ENCODE results near the gene COL15A1.

The COL15A1 gene

DNA sequence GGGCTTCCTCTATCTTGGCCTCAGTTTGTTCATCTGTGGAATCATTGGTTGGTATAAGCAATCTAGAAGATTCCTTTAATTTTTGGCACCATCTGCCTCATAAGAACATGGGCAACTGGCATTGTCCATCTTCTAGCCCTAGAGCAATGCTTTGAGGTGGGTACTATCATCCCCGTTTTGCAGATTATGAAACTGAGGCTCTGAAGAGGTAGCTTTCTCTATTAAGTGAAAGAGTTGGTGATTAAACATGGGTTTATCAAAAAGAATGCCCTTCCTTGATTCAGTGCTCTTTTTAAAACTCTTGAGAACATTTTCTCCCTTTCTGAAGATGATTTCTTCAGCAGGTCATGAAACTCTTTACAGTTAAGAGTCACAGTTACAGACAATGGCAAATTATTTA, 118.8 kb downstream of the COL15A1 start:
- no peak overlapping the region for H3K4me3 ChIP-seq (ENCODE audit: control insufficient read depth, low read depth, low read length)
- DNase-seq (ENCODE audit: low read depth): no peak
- TF ChIP-seq, protein P1, sequence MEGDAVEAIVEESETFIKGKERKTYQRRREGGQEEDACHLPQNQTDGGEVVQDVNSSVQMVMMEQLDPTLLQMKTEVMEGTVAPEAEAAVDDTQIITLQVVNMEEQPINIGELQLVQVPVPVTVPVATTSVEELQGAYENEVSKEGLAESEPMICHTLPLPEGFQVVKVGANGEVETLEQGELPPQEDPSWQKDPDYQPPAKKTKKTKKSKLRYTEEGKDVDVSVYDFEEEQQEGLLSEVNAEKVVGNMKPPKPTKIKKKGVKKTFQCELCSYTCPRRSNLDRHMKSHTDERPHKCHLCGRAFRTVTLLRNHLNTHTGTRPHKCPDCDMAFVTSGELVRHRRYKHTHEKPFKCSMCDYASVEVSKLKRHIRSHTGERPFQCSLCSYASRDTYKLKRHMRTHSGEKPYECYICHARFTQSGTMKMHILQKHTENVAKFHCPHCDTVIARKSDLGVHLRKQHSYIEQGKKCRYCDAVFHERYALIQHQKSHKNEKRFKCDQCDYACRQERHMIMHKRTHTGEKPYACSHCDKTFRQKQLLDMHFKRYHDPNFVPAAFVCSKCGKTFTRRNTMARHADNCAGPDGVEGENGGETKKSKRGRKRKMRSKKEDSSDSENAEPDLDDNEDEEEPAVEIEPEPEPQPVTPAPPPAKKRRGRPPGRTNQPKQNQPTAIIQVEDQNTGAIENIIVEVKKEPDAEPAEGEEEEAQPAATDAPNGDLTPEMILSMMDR (IDR thresholded peaks at IDR 0.05; ENCODE audit: control insufficient read depth, insufficient read depth, low read depth, low read length, missing control alignments): no peak

DNA sequence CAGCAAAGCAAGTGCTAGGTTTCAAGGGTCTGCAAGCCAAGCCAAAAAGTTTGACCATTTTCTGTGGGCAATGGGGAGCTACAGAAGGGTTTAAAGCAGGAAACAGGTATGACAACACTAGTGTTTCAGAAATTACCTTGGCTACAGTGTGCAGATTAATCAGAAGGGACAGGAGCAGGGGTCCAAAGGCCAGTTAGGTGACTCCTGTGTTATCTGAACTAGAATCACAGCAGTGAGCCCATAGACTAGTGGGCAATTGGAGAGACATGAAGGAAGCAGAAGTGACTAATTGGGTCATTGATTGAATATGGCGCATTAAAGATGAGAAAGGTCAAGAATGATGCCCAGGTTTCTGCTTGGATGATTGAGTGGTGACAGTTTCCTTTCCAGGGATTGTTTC, 119.8 kb downstream of the COL15A1 start:
- DNase-seq (ENCODE audit: low read depth): no peak
- no peak overlapping the region for H3K4me3 ChIP-seq (ENCODE audit: control insufficient read depth, low read depth, low read length)
- TF ChIP-seq, protein P1 (IDR thresholded peaks at IDR 0.05; ENCODE audit: control insufficient read depth, insufficient read depth, low read depth, low read length, missing control alignments): no peak

DNA sequence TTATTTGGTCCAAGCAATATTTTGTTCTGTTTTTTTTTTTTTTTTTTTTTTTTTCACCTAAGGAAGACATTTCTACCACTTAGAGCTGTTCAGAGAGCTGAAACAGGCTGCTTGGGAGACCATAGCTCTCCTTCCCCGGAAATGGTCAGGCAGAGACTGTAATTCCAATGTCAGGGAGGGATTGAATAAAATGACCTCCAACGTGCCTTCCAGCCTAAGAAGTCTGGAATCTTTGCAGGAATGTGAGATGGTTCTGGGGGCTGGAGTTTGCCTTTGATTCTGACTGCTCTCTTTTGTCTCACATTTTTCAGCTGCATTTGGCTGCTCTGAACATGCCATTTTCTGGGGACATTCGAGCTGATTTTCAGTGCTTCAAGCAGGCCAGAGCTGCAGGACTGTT, 122.9 kb downstream of the COL15A1 start:
- H3K4me3 ChIP-seq (ENCODE audit: control insufficient read depth, low read depth, low read length): no peak overlapping the region
- no peak for DNase-seq (ENCODE audit: low read depth)
- TF ChIP-seq, protein P1 (IDR thresholded peaks at IDR 0.05; ENCODE audit: control insufficient read depth, insufficient read depth, low read depth, low read length, missing control alignments): no peak

DNA sequence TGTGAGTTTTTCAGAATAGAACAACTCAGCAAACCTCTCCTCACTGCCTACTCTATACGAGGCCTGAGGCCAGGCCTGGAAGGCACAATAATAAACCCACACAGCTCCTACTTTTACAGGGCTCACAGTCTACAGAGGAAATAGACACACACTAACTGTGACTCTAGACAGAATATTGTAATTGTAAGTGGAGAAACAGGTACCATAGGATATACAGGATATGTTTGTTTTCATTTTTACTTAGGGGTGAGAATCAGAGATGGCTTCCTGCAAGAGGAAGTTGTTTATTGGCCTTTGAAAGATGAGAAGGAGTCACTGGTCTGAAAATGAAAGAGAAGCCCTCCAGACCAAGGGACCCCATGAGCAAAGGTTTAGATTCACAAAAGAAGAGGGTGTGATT, 125.4 kb downstream of the COL15A1 start:
- no peak for DNase-seq (ENCODE audit: low read depth)
- H3K4me3 ChIP-seq (ENCODE audit: control insufficient read depth, low read depth, low read length): no peak overlapping the region
- TF ChIP-seq, protein P1 (IDR thresholded peaks at IDR 0.05; ENCODE audit: control insufficient read depth, insufficient read depth, low read depth, low read length, missing control alignments): no peak

DNA sequence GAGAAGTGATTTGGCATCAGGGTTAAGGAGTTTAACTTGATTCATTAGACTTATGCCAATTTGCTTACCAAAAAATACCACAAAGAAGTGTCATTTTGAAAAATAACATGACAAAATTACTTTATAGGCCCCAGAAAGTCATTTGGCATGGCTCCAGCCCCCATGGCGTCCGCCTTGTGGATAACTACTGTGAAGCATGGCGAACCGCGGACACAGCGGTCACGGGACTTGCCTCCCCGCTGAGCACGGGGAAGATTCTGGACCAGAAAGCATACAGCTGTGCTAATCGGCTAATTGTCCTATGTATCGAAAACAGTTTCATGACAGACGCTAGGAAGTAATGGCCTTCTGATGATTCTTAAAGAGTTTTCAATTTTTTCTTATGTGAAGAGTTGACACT, 125.8 kb downstream of the COL15A1 start:
- TF ChIP-seq, protein P1 (IDR thresholded peaks at IDR 0.05; ENCODE audit: control insufficient read depth, insufficient read depth, low read depth, low read length, missing control alignments): no peak
- no peak overlapping the region for H3K4me3 ChIP-seq (ENCODE audit: control insufficient read depth, low read depth, low read length)
- DNase-seq (ENCODE audit: low read depth): no peak

DNA sequence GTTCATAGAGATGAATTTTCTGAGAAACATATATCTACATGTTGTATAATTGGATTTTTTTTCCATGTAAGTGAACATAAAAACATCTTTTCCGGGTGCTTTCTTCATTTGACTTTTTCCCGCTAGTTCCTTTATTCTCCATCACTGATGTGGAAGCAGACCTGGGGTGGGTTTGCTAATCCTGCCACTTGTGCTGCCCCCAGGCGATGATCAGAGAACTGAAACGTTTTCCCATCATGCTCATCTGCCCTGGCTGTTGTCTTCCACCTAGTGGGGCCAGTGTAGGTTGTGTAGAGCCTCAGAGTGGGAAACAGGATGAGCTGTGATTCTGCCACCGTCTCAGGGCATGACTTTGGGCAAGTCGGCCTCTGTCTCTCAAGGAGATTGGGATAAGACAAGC, 127.0 kb downstream of the COL15A1 start:
- TF ChIP-seq, protein P1 (IDR thresholded peaks at IDR 0.05; ENCODE audit: control insufficient read depth, insufficient read depth, low read depth, low read length, missing control alignments): no peak
- no peak overlapping the region for H3K4me3 ChIP-seq (ENCODE audit: control insufficient read depth, low read depth, low read length)
- no peak for DNase-seq (ENCODE audit: low read depth)

Data from AG09309 (cell line).